ENCODE results near the gene KCNQ1OT1. TPM values are rescaled to one million over a fixed set of nuclear protein-coding genes. Genes with fewer than 3 reads are reported as not detected.

Gene KCNQ1OT1
- total and polyA plus RNA-seq, 9 of the 15 experiments (the other 6 are each of a cell fraction or from before 2014, with no cell fraction given): 0.04 to 2.3 (median 0.74) TPM

DNA sequence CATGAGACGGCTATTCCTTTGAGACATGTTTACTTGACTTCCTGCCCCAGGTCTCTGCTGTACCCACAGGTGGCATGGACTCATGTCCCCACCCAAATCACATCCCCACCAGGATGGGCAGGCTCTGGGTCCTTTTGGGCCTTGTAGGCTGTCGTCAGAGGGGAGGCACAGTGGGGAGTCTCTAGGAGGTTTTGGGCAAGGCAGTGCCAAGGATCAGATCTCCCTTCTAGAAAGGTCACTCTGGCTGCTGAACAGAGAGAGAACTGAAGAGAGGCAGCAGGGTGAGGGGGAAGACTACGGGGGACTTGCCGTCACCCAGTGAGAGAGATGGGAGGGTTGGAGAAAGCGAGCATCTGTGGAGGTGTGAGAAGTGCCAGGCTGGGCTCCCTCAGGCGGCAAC, 4.6 kb upstream of the KCNQ1OT1 start (continued):
- TF ChIP-seq, protein P1, sequence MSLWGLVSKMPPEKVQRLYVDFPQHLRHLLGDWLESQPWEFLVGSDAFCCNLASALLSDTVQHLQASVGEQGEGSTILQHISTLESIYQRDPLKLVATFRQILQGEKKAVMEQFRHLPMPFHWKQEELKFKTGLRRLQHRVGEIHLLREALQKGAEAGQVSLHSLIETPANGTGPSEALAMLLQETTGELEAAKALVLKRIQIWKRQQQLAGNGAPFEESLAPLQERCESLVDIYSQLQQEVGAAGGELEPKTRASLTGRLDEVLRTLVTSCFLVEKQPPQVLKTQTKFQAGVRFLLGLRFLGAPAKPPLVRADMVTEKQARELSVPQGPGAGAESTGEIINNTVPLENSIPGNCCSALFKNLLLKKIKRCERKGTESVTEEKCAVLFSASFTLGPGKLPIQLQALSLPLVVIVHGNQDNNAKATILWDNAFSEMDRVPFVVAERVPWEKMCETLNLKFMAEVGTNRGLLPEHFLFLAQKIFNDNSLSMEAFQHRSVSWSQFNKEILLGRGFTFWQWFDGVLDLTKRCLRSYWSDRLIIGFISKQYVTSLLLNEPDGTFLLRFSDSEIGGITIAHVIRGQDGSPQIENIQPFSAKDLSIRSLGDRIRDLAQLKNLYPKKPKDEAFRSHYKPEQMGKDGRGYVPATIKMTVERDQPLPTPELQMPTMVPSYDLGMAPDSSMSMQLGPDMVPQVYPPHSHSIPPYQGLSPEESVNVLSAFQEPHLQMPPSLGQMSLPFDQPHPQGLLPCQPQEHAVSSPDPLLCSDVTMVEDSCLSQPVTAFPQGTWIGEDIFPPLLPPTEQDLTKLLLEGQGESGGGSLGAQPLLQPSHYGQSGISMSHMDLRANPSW (CRISPR knock-in tag; IDR thresholded peaks at IDR 0.05): no peak
- TF ChIP-seq ZNF384 (IDR thresholded peaks at IDR 0.05; ENCODE audit: low read depth, low read length): no peak
- no peak for TF ChIP-seq DDX20 (tag; IDR thresholded peaks at IDR 0.05; ENCODE audit: low read depth)
- no peak for TF ChIP-seq KHSRP (IDR thresholded peaks at IDR 0.05)
- TF ChIP-seq ZNF253 (CRISPR knock-in tag; conservative IDR thresholded peaks at IDR 0.05): no peak
- no peak for TF ChIP-seq HLTF (IDR thresholded peaks at IDR 0.05)
- no peak for TF ChIP-seq LEF1 (IDR thresholded peaks at IDR 0.05)
- no peak for TF ChIP-seq MAFK (IDR thresholded peaks at IDR 0.05; ENCODE audit: low read length)
- TF ChIP-seq POLR2AphosphoS5 (IDR thresholded peaks at IDR 0.05; ENCODE audit: control insufficient read depth, insufficient read depth, low read depth, low read length): no peak
- no peak for TF ChIP-seq KAT2B (IDR thresholded peaks at IDR 0.05; ENCODE audit: low read depth, low read length)
- no peak for TF ChIP-seq MXI1 (IDR thresholded peaks at IDR 0.05; ENCODE audit: low read depth, low read length)
- TF ChIP-seq PTTG1 (tag; IDR thresholded peaks at IDR 0.05; ENCODE audit: low read depth): no peak
- TF ChIP-seq HCFC1 (IDR thresholded peaks at IDR 0.05; ENCODE audit: low read depth, low read length): no peak
- TF ChIP-seq KAT7 (CRISPR knock-in tag; IDR thresholded peaks at IDR 0.05; ENCODE audit: borderline replicate concordance): no peak
- TF ChIP-seq, protein P2, sequence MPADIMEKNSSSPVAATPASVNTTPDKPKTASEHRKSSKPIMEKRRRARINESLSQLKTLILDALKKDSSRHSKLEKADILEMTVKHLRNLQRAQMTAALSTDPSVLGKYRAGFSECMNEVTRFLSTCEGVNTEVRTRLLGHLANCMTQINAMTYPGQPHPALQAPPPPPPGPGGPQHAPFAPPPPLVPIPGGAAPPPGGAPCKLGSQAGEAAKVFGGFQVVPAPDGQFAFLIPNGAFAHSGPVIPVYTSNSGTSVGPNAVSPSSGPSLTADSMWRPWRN (IDR thresholded peaks at IDR 0.05; ENCODE audit: low read depth): no peak
- no peak for TF ChIP-seq TAF15 (IDR thresholded peaks at IDR 0.05; ENCODE audit: low read depth, low read length)
- no peak for TF ChIP-seq MTA2 (IDR thresholded peaks at IDR 0.05; ENCODE audit: low read depth)
- TF ChIP-seq, protein P3, sequence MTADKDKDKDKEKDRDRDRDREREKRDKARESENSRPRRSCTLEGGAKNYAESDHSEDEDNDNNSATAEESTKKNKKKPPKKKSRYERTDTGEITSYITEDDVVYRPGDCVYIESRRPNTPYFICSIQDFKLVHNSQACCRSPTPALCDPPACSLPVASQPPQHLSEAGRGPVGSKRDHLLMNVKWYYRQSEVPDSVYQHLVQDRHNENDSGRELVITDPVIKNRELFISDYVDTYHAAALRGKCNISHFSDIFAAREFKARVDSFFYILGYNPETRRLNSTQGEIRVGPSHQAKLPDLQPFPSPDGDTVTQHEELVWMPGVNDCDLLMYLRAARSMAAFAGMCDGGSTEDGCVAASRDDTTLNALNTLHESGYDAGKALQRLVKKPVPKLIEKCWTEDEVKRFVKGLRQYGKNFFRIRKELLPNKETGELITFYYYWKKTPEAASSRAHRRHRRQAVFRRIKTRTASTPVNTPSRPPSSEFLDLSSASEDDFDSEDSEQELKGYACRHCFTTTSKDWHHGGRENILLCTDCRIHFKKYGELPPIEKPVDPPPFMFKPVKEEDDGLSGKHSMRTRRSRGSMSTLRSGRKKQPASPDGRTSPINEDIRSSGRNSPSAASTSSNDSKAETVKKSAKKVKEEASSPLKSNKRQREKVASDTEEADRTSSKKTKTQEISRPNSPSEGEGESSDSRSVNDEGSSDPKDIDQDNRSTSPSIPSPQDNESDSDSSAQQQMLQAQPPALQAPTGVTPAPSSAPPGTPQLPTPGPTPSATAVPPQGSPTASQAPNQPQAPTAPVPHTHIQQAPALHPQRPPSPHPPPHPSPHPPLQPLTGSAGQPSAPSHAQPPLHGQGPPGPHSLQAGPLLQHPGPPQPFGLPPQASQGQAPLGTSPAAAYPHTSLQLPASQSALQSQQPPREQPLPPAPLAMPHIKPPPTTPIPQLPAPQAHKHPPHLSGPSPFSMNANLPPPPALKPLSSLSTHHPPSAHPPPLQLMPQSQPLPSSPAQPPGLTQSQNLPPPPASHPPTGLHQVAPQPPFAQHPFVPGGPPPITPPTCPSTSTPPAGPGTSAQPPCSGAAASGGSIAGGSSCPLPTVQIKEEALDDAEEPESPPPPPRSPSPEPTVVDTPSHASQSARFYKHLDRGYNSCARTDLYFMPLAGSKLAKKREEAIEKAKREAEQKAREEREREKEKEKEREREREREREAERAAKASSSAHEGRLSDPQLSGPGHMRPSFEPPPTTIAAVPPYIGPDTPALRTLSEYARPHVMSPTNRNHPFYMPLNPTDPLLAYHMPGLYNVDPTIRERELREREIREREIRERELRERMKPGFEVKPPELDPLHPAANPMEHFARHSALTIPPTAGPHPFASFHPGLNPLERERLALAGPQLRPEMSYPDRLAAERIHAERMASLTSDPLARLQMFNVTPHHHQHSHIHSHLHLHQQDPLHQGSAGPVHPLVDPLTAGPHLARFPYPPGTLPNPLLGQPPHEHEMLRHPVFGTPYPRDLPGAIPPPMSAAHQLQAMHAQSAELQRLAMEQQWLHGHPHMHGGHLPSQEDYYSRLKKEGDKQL (CRISPR knock-in tag; IDR thresholded peaks at IDR 0.05; ENCODE audit: borderline replicate concordance): no peak
- no peak for TF ChIP-seq KLF1 (tag; IDR thresholded peaks at IDR 0.05)
